H1 (cell line): ENCODE data around the gene SRSF2. TPM values are rescaled to one million over a fixed set of nuclear protein-coding genes. Genes with fewer than 3 reads are reported as not detected.
"Not testable (repeated sequence)": the region's sequence is repeated elsewhere in the genome, so short reads cannot be mapped to it uniquely, and the experiment has no call there.

ENCODE experiments used
- CTCF ChIA-PET: fragments of 300-600 bp; sonication (Branson Sonifier 250); formaldehyde crosslinking; loops from one replicate; lab custom pipeline; 2021; ENCODE audit not compliant: partially characterized antibody; lab: Charles Lee
- POLR2A ChIA-PET: fragments of 300-600 bp; sonication (Branson Sonifier 250); formaldehyde crosslinking; loops from one replicate; lab custom pipeline; 2021; ENCODE audit warnings: inconsistent platforms; ENCODE audit not compliant: partially characterized antibody; lab: Charles Lee
- DNase-seq, 2 experiments: peaks; one replicate each; pipeline versions ENCODE4 v3.0.0 to v3.0.0-alpha.2; 2010 to 2022; ENCODE audit warnings: low spot score in 2 of 2, low read depth in 1 of 2, mixed read lengths in 1 of 2
- FAIRE-seq: peaks from 2 replicates; lab custom pipeline; 2011; peaks lifted over from hg19 to GRCh38; lab: Jason Lieb, UNC
- H2AFZ ChIP-seq: 2 replicates; pipeline ENCODE4 v1.8.1; 2012; ENCODE audit warnings: low read length, inconsistent platforms
- H2AK5ac ChIP-seq: 2 replicates; pipeline ENCODE4 v1.6.1; 2013; ENCODE audit warnings: low read depth, low read length
- H2BK120ac ChIP-seq: replicated peaks from 2 replicates; pipeline ENCODE3; 2013; ENCODE audit warnings: low read depth, low read length, inconsistent platforms
- H2BK12ac ChIP-seq: 2 replicates; pipeline ENCODE4 v1.6.1; 2013; ENCODE audit warnings: low read depth, low read length
- H2BK15ac ChIP-seq: 2 replicates; pipeline ENCODE4 v1.6.1; 2013; ENCODE audit warnings: low read length
- H2BK20ac ChIP-seq: 2 replicates; pipeline ENCODE4 v1.6.1; 2013; ENCODE audit warnings: low read length
- H2BK5ac ChIP-seq: 2 replicates; pipeline ENCODE4 v1.6.1; 2013; ENCODE audit warnings: low read depth, low read length
- H3K14ac ChIP-seq: 2 replicates; pipeline ENCODE4 v1.6.1; 2013; ENCODE audit warnings: inconsistent platforms; ENCODE audit not compliant: insufficient read length
- H3K18ac ChIP-seq: 2 replicates; pipeline ENCODE4 v1.6.1; 2013; ENCODE audit warnings: low read length; ENCODE audit errors: extremely low read depth
- H3K23ac ChIP-seq: 2 replicates; pipeline ENCODE4 v1.6.1; 2013; ENCODE audit warnings: inconsistent platforms; ENCODE audit not compliant: insufficient read length
- H3K23me2 ChIP-seq: 2 replicates; pipeline ENCODE4 v1.6.1; 2013; ENCODE audit warnings: low read depth, low read length
- H3K27ac ChIP-seq: 2 replicates; pipeline ENCODE4 v1.6.1; 2011; ENCODE audit warnings: low read depth, low read length, inconsistent platforms
- H3K27me3 ChIP-seq, 4 experiments: replicated peaks in 1 of 4; 1 replicate in 1 of 4; 2 replicates in 3 of 4; pipeline versions ENCODE4 v1.6.1 to v1.8.1; 2011 to 2013; ENCODE audit warnings: low read length in 3 of 4, mild to moderate bottlenecking in 3 of 4, inconsistent platforms in 2 of 4, mixed read lengths in 2 of 4, moderate library complexity in 1 of 4; ENCODE audit not compliant: control insufficient read depth in 3 of 4, insufficient read depth in 3 of 4; ENCODE audit errors: extremely low read depth in 1 of 4
- H3K36me3 ChIP-seq, 4 experiments: 2 replicates each; pipeline versions ENCODE4 v1.6.1 to v1.8.1; 2011 to 2013; ENCODE audit warnings: mild to moderate bottlenecking in 4 of 4, low read length in 3 of 4, moderate library complexity in 2 of 4, control low read depth in 1 of 4, inconsistent platforms in 1 of 4; ENCODE audit not compliant: insufficient read depth in 4 of 4, control insufficient read depth in 2 of 4
- H3K4ac ChIP-seq: replicated peaks from 2 replicates; pipeline ENCODE3; 2013; ENCODE audit warnings: low read length, low read depth, mixed read lengths, inconsistent platforms; ENCODE audit not compliant: insufficient read length
- H3K4me1 ChIP-seq, 4 experiments: replicated peaks in 1 of 4; 1 replicate in 1 of 4; 2 replicates in 3 of 4; pipeline versions ENCODE4 v1.6.1 to v1.8.1; 2011 to 2013; ENCODE audit warnings: low read length in 3 of 4, inconsistent platforms in 2 of 4, mixed read lengths in 1 of 4; ENCODE audit not compliant: insufficient read depth in 4 of 4, control insufficient read depth in 3 of 4
- H3K4me2 ChIP-seq, 2 experiments: 2 replicates each; pipeline versions ENCODE4 v1.6.1 to v1.8.1; 2011 to 2013; ENCODE audit warnings: low read depth in 2 of 2, low read length in 2 of 2, control low read depth in 1 of 2, inconsistent platforms in 1 of 2, mild to moderate bottlenecking in 1 of 2; ENCODE audit not compliant: insufficient read depth in 1 of 2
- H3K4me3 ChIP-seq, 4 experiments: fragments of 200-600, 300-600 bp in 1 of 4; sonication (generic), shearing (Covaris generic), sonication (Bioruptor Twin) in 1 of 4; 2 replicates each; pipeline versions ENCODE4 v1.5.1 to v1.8.1; 2011 to 2016; ENCODE audit warnings: low read length in 4 of 4, low read depth in 3 of 4, control low read depth in 2 of 4, inconsistent platforms in 2 of 4, mild to moderate bottlenecking in 2 of 4, mixed read lengths in 1 of 4, moderate library complexity in 1 of 4; ENCODE audit not compliant: insufficient read depth in 2 of 4; ENCODE audit errors: extremely low read depth in 1 of 4
- H3K56ac ChIP-seq: replicated peaks from 2 replicates; pipeline ENCODE3; 2013; ENCODE audit warnings: low read depth, mild to moderate bottlenecking, mixed read lengths, low read length, inconsistent platforms; ENCODE audit not compliant: insufficient read length
- H3K79me1 ChIP-seq: 2 replicates; pipeline ENCODE4 v1.6.1; 2013; ENCODE audit warnings: low read depth, low read length, control low read depth
- H3K79me2 ChIP-seq, 2 experiments: 2 replicates each; pipeline versions ENCODE4 v1.6.1 to v1.8.1; 2012 to 2013; ENCODE audit warnings: low read length in 2 of 2, mild to moderate bottlenecking in 2 of 2, inconsistent platforms in 1 of 2; ENCODE audit not compliant: insufficient read depth in 2 of 2, control insufficient read depth in 1 of 2
- H3K9ac ChIP-seq, 4 experiments: replicated peaks in 1 of 4; 1 replicate in 1 of 4; 2 replicates in 3 of 4; pipeline versions ENCODE4 v1.6.1 to v1.8.1; 2011 to 2013; ENCODE audit warnings: low read depth in 3 of 4, low read length in 3 of 4, control low read depth in 2 of 4, mild to moderate bottlenecking in 2 of 4, moderate library complexity in 2 of 4, inconsistent platforms in 1 of 4; ENCODE audit errors: extremely low read depth in 1 of 4
- H3K9me3 ChIP-seq, 2 experiments: 2 replicates each; pipeline versions ENCODE4 v1.6.1 to v1.8.1; 2012 to 2013; ENCODE audit warnings: mild to moderate bottlenecking in 2 of 2, moderate library complexity in 2 of 2, control low read depth in 1 of 2, inconsistent platforms in 1 of 2, low read depth in 1 of 2, low read length in 1 of 2, mixed read lengths in 1 of 2; ENCODE audit not compliant: insufficient read depth in 2 of 2
- H4K20me1 ChIP-seq, 2 experiments: replicated peaks in 1 of 2; 2 replicates each; pipeline versions ENCODE3 to v1.8.1; 2011 to 2013; ENCODE audit warnings: inconsistent platforms in 2 of 2, low read length in 2 of 2, mild to moderate bottlenecking in 1 of 2; ENCODE audit not compliant: insufficient read depth in 2 of 2, control insufficient read depth in 1 of 2
- H4K5ac ChIP-seq: 2 replicates; pipeline ENCODE4 v1.6.1; 2013; ENCODE audit warnings: low read length, low read depth, mixed read lengths, inconsistent platforms; ENCODE audit not compliant: insufficient read length
- H4K8ac ChIP-seq: 2 replicates; pipeline ENCODE4 v1.8.0; 2013; ENCODE audit warnings: mild to moderate bottlenecking, moderate library complexity, low read length, inconsistent platforms; ENCODE audit not compliant: insufficient read depth; ENCODE audit errors: extremely low read depth
- H4K91ac ChIP-seq: replicated peaks from 2 replicates; pipeline ENCODE3; 2013; ENCODE audit warnings: low read length, mixed read lengths, inconsistent platforms; ENCODE audit not compliant: insufficient read length
- CBX8 ChIP-seq: fragments of 300-800, 300-1000 bp; sonication (generic); IDR thresholded peaks from 2 replicates; pipeline ENCODE4 v1.7.1; 2016; ENCODE audit warnings: low read depth, low read length, borderline replicate concordance
- EGR1 ChIP-seq: IDR thresholded peaks from 2 replicates; pipeline ENCODE4 v1.6.1; 2011; ENCODE audit warnings: low read depth, low read length, borderline replicate concordance
- KDM4A ChIP-seq: IDR thresholded peaks from one replicate; pipeline ENCODE4 v1.7.1; 2012; ENCODE audit warnings: low read depth, mild to moderate bottlenecking, moderate library complexity, low read length, inconsistent platforms; ENCODE audit not compliant: severe bottlenecking
- MAFK ChIP-seq: IDR thresholded peaks from 2 replicates; pipeline ENCODE4 v1.6.1; 2012; ENCODE audit warnings: low read depth, mild to moderate bottlenecking, improper control_type of control experiment, low read length
- SP2 ChIP-seq: IDR thresholded peaks from 2 replicates; pipeline ENCODE4 v1.6.1; 2012; ENCODE audit warnings: mild to moderate bottlenecking, low read length, inconsistent platforms
- USF2 ChIP-seq: IDR thresholded peaks from 2 replicates; pipeline ENCODE4 v1.6.1; 2011; ENCODE audit warnings: low read length, improper control_type of control experiment
- WGBS, 2 experiments: shearing (Covaris generic) in 1 of 2; methylation state at CpG; one replicate each; pipeline versions ENCODE4 v1.1.6 to v1.1.7; 2013 to 2015; ENCODE audit warnings: low lambda C conversion rate in 2 of 2, mixed read lengths in 2 of 2, inconsistent platforms in 1 of 2, low coverage in 1 of 2, missing lambda C conversion rate in 1 of 2; ENCODE audit not compliant: insufficient replicate concordance in 2 of 2, insufficient coverage in 1 of 2, insufficient read length in 1 of 2; ENCODE audit errors: extremely low coverage in 1 of 2, missing lambda C conversion rate in 1 of 2; 5-methylcytosine and 5-hydroxymethylcytosine counted together
- polyA plus RNA-seq, 7 experiments: library from polyadenylated mRNA; depleted of rRNA in 3 of 7; stranded (reverse) in 5 of 7; unstranded in 2 of 7; fragments of >200 nt in 5 of 7; fragments of 200-250 nt in 2 of 7; gene quantifications; 1 replicate in 5 of 7; 2 replicates in 1 of 7; 4 replicates in 1 of 7; pipeline versions ENCODE4 v1.2.1 to v1.2.3, GENCODE V29; 2011 to 2013; ENCODE audit warnings: missing spikeins in 2 of 7, mixed read lengths in 2 of 7
- total RNA-seq: library from RNA; stranded (reverse); fragmentation: NEBNext Ultra II Directional; extraction: Animal tissue kit (Norgen Biotek cat#: 25700); gene quantifications from 2 replicates; pipeline ENCODE4 v1.2.1, GENCODE V29; 2021

Gene SRSF2
- total and polyA plus RNA-seq, 2 of the 8 experiments (the other 6 are each of a cell fraction or from before 2014, with no cell fraction given): 397 to 401 TPM

GRCh38 chr17:76700270-76700616 lies 36.9 kb downstream of the SRSF2 start (continued):
- TF ChIP-seq KDM4A (no peak), CBX8 (no peak), MAFK (no peak), SP2 (no peak), USF2 (no peak), EGR1 (no peak)

GRCh38 chr17:76698466-76698977 lies 38.6 kb downstream of the SRSF2 start:
- not testable (repeated sequence) for H2BK15ac ChIP-seq, H3K4ac ChIP-seq, H3K79me2 ChIP-seq, H3K14ac ChIP-seq, H2BK120ac ChIP-seq, H3K4me2 ChIP-seq, H3K56ac ChIP-seq, H3K23me2 ChIP-seq, H3K9ac ChIP-seq, H4K5ac ChIP-seq, H3K23ac ChIP-seq, H4K91ac ChIP-seq, H3K36me3 ChIP-seq, H4K20me1 ChIP-seq, H3K27ac ChIP-seq, FAIRE-seq, H2BK5ac ChIP-seq, H2AK5ac ChIP-seq, DNase-seq, H4K8ac ChIP-seq, H3K9me3 ChIP-seq, H3K27me3 ChIP-seq, H3K79me1 ChIP-seq, H3K18ac ChIP-seq, H2AFZ ChIP-seq, H2BK20ac ChIP-seq, H3K4me3 ChIP-seq
- ChIA-PET POLR2A (interaction anchor here (1.3 to 1.6 kb wide), 5 partner anchors 12 to 243 kb away, joined by 3 to 7 read pairs (median 4); partner anchors contain the start of gene MXRA7), CTCF (interaction anchor here (1.3 to 5.6 kb wide), 5 partner anchors 10 to 17 kb away, joined by 4 to 43 read pairs (median 8); partner anchors contain the start of gene MXRA7)
- H2BK12ac ChIP-seq: 0 out of 2 replicates have a peak overlapping the region, but pooled peaks have one; percentile 9
- WGBS, 2 experiments: 87% methylated on average over 7 of the region's 7 CpGs; no CpG with 5 or more reads in 1 of the 2 experiments
- H3K4me1 ChIP-seq: peaks cover 0 to 29% (median 23%) of the 10 kb centered on the region in 4 experiments; a peak in 6 of 7 replicates
